GM18498 (cell line): ENCODE results near the gene PMS1.
"Not testable (repeated sequence)": the region's sequence is repeated elsewhere in the genome, so short reads cannot be mapped to it uniquely, and the experiment has no call there.

ENCODE experiments used
- ATAC-seq: cut with Tn5 transposase; IDR thresholded peaks from one replicate; pipeline ENCODE4 v1.9.1; 2021; ENCODE audit warnings: mild to moderate bottlenecking, moderate library complexity; ENCODE audit not compliant: unreplicated experiment

The PMS1 gene

GRCh38 chr2:189803431-189803830 is 19.2 kb downstream of the PMS1 start:
- no peak for ATAC-seq

- ATAC-seq: no peak
Observed at GRCh38 chr2:189818249-189819038, 34.2 kb downstream of the PMS1 start.

- ATAC-seq: no peak
Observed at GRCh38 chr2:189819297-189819704, 35.1 kb downstream of the PMS1 start.

GRCh38 chr2:189821953-189822748 is 37.9 kb downstream of the PMS1 start:
- ATAC-seq: no peak

- ATAC-seq: no peak
Observed at GRCh38 chr2:189824694-189825396, 40.6 kb downstream of the PMS1 start.

GRCh38 chr2:189826039-189826438 is 41.8 kb downstream of the PMS1 start:
- no peak for ATAC-seq

- no peak for ATAC-seq
Observed at GRCh38 chr2:189829102-189829833, 45.0 kb downstream of the PMS1 start.

GRCh38 chr2:189830510-189830909 is 46.3 kb downstream of the PMS1 start:
- ATAC-seq: no peak

GRCh38 chr2:189834059-189834458 is 49.8 kb downstream of the PMS1 start:
- no peak for ATAC-seq

- not testable (repeated sequence) for ATAC-seq
Observed at GRCh38 chr2:189834642-189835041, 50.4 kb downstream of the PMS1 start.

GRCh38 chr2:189835855-189836558 is 51.8 kb downstream of the PMS1 start:
- ATAC-seq: no peak

- no peak for ATAC-seq
Observed at GRCh38 chr2:189836644-189837043, 52.4 kb downstream of the PMS1 start.

- ATAC-seq: no peak
Observed at GRCh38 chr2:189837326-189837725, 53.1 kb downstream of the PMS1 start.

GRCh38 chr2:189841019-189841418 is 56.8 kb downstream of the PMS1 start:
- ATAC-seq: no peak

GRCh38 chr2:189848276-189848675 is 64.0 kb downstream of the PMS1 start:
- ATAC-seq: no peak

- ATAC-seq: no peak
Observed at GRCh38 chr2:189849550-189849949, 65.3 kb downstream of the PMS1 start.

GRCh38 chr2:189851174-189851826 is 67.0 kb downstream of the PMS1 start:
- ATAC-seq: no peak

- ATAC-seq: no peak
Observed at GRCh38 chr2:189854187-189854586, 69.9 kb downstream of the PMS1 start.

GRCh38 chr2:189854940-189855339 is 70.7 kb downstream of the PMS1 start:
- no peak for ATAC-seq

- no peak for ATAC-seq
Observed at GRCh38 chr2:189858291-189858690, 74.0 kb downstream of the PMS1 start.
